SH-SY5Y (cell line): ENCODE results near the gene WIZ.

Source experiments
- GATA2 ChIP-seq: IDR thresholded peaks from 2 replicates; pipeline ENCODE4 v1.6.1; 2011; ENCODE audit warnings: mild to moderate bottlenecking, low read depth, low read length
- GATA3 ChIP-seq: IDR thresholded peaks from 2 replicates; pipeline ENCODE4 v1.6.1; 2011; ENCODE audit warnings: low read depth, mild to moderate bottlenecking, low read length, moderate library complexity

GRCh38 chr19:15461694-15462093, 11.9 kb upstream of the WIZ start:
- no peak for TF ChIP-seq GATA2
- no peak for TF ChIP-seq GATA3
